ENCODE data around the gene CEP120.

CEP120 gene

GRCh38 chr5:123451047-123451446 lies 27.8 kb upstream of the CEP120 start:
- Histone ChIP-seq H3F3A (ENCODE audit: control insufficient read depth, insufficient read depth) (no peaks in the 10 kb centered on the region), H3K9me3 (ENCODE audit: control insufficient read depth, insufficient read depth, low read length) (no peaks in the 10 kb centered on the region), H3K4me3 (ENCODE audit: low read length) (no peak overlapping the region), H3K79me2 (ENCODE audit: control insufficient read depth, low read length) (no peaks in the 10 kb centered on the region), H3K27me3 (ENCODE audit: control insufficient read depth, low read length) (0 out of 2 replicates have a peak, but pooled peaks cover 2% of the 10 kb centered on the region), H4K20me1 (ENCODE audit: control insufficient read depth, insufficient read depth, low read depth, low read length) (no peaks in the 10 kb centered on the region), H3K36me3 (ENCODE audit: control insufficient read depth, low read length) (no peaks in the 10 kb centered on the region), H3K27ac (ENCODE audit: low read depth, low read length) (no peak overlapping the region), H3K9me2 (replicated peaks; ENCODE audit: control insufficient read depth, low read length) (no peaks in the 10 kb centered on the region), H3K4me2 (ENCODE audit: low read length) (no peak overlapping the region), H3K4me1 (ENCODE audit: control insufficient read depth, low read length) (peaks cover 4% of the 10 kb centered on the region; the same call in 1 of the 2 replicates)
- no peak for TF ChIP-seq EZH2phosphoT487 (IDR thresholded peaks at IDR 0.05; ENCODE audit: borderline replicate concordance, low read length)
- no peak for TF ChIP-seq CTCF (IDR thresholded peaks at IDR 0.05; ENCODE audit: low read depth, low read length, poor library complexity, severe bottlenecking)

GRCh38 chr5:123450640-123451039 lies 27.4 kb upstream of the CEP120 start:
- Histone ChIP-seq H3K27me3 (ENCODE audit: control insufficient read depth, low read length) (0 out of 2 replicates have a peak, but pooled peaks cover 2% of the 10 kb centered on the region), H3K79me2 (ENCODE audit: control insufficient read depth, low read length) (no peaks in the 10 kb centered on the region), H3K36me3 (ENCODE audit: control insufficient read depth, low read length) (no peaks in the 10 kb centered on the region), H3K27ac (ENCODE audit: low read depth, low read length) (no peak overlapping the region), H3K4me1 (ENCODE audit: control insufficient read depth, low read length) (peaks cover 2% of the 10 kb centered on the region; the same call in 1 of the 2 replicates), H3F3A (ENCODE audit: control insufficient read depth, insufficient read depth) (no peaks in the 10 kb centered on the region), H3K4me3 (ENCODE audit: low read length) (no peak overlapping the region), H3K9me3 (ENCODE audit: control insufficient read depth, insufficient read depth, low read length) (no peaks in the 10 kb centered on the region), H3K4me2 (ENCODE audit: low read length) (no peak overlapping the region), H3K9me2 (replicated peaks; ENCODE audit: control insufficient read depth, low read length) (no peaks in the 10 kb centered on the region), H4K20me1 (ENCODE audit: control insufficient read depth, insufficient read depth, low read depth, low read length) (no peaks in the 10 kb centered on the region)
- no peak for TF ChIP-seq EZH2phosphoT487 (IDR thresholded peaks at IDR 0.05; ENCODE audit: borderline replicate concordance, low read length)
- TF ChIP-seq CTCF (IDR thresholded peaks at IDR 0.05; ENCODE audit: low read depth, low read length, poor library complexity, severe bottlenecking) = no peak

GRCh38 chr5:123450114-123450513 lies 26.9 kb upstream of the CEP120 start:
- Histone ChIP-seq H3K9me3 (ENCODE audit: control insufficient read depth, insufficient read depth, low read length) (no peaks in the 10 kb centered on the region), H3K27me3 (ENCODE audit: control insufficient read depth, low read length) (0 out of 2 replicates have a peak, but pooled peaks cover 2% of the 10 kb centered on the region), H3K79me2 (ENCODE audit: control insufficient read depth, low read length) (no peaks in the 10 kb centered on the region), H4K20me1 (ENCODE audit: control insufficient read depth, insufficient read depth, low read depth, low read length) (no peaks in the 10 kb centered on the region), H3K27ac (ENCODE audit: low read depth, low read length) (no peak overlapping the region), H3K4me2 (ENCODE audit: low read length) (no peak overlapping the region), H3K9me2 (replicated peaks; ENCODE audit: control insufficient read depth, low read length) (no peaks in the 10 kb centered on the region), H3F3A (ENCODE audit: control insufficient read depth, insufficient read depth) (no peaks in the 10 kb centered on the region), H3K4me1 (ENCODE audit: control insufficient read depth, low read length) (no peaks in the 10 kb centered on the region), H3K4me3 (ENCODE audit: low read length) (no peak overlapping the region), H3K36me3 (ENCODE audit: control insufficient read depth, low read length) (no peaks in the 10 kb centered on the region)
- TF ChIP-seq EZH2phosphoT487 (IDR thresholded peaks at IDR 0.05; ENCODE audit: borderline replicate concordance, low read length) = no peak

GRCh38 chr5:123449424-123449974 lies 26.3 kb upstream of the CEP120 start:
- no peak overlapping the region for H3K4me2 ChIP-seq (ENCODE audit: low read length)
- H3K9me3 ChIP-seq (ENCODE audit: control insufficient read depth, insufficient read depth, low read length) = no peaks in the 10 kb centered on the region
- H3K4me3 ChIP-seq (ENCODE audit: low read length) = no peak overlapping the region
- no peaks in the 10 kb centered on the region for H3K9me2 ChIP-seq (replicated peaks; ENCODE audit: control insufficient read depth, low read length)
- H3K4me1 ChIP-seq (ENCODE audit: control insufficient read depth, low read length) = no peaks in the 10 kb centered on the region
- no peaks in the 10 kb centered on the region for H3K79me2 ChIP-seq (ENCODE audit: control insufficient read depth, low read length)
- TF ChIP-seq CTCF (IDR thresholded peaks at IDR 0.05; ENCODE audit: low read depth, low read length, poor library complexity, severe bottlenecking) = no peak
- TF ChIP-seq EZH2phosphoT487 (IDR thresholded peaks at IDR 0.05; ENCODE audit: borderline replicate concordance, low read length) = no peak
- no peak overlapping the region for H3K27ac ChIP-seq (ENCODE audit: low read depth, low read length)
- 0 out of 2 replicates have a peak, but pooled peaks cover 2% of the 10 kb centered on the region for H3K27me3 ChIP-seq (ENCODE audit: control insufficient read depth, low read length)
- no peaks in the 10 kb centered on the region for H3F3A ChIP-seq (ENCODE audit: control insufficient read depth, insufficient read depth)
- no peaks in the 10 kb centered on the region for H4K20me1 ChIP-seq (ENCODE audit: control insufficient read depth, insufficient read depth, low read depth, low read length)
- no peaks in the 10 kb centered on the region for H3K36me3 ChIP-seq (ENCODE audit: control insufficient read depth, low read length)

Measured in DOHH2 (cell line).